NCI-H2107 treated with DMSO at 0.1 percent for 48 hours (cell line): ENCODE results near the gene TRAF2.
"Not testable (repeated sequence)": the region's sequence is repeated elsewhere in the genome, so short reads cannot be mapped to it uniquely, and the experiment has no call there.

ENCODE experiments used
- DNase-seq: peaks from one replicate; lab custom pipeline; 2025; ENCODE audit not compliant: unreplicated experiment; lab: John Stamatoyannopoulos, UW

Gene TRAF2

GRCh38 chr9:136885950-136886578, at the start of gene TRAF2:
Gene TRAF2, plus strand, starts transcription at chr9:136886516. Its CDS starts 12,225 bp downstream, at chr9:136898741.
- DNase-seq = peak; percentile 89

GRCh38 chr9:136837146-136837855, 49.0 kb upstream of the TRAF2 start:
- DNase-seq = no peak

- not testable (repeated sequence) for DNase-seq
Observed at GRCh38 chr9:136837856-136838277, 48.4 kb upstream of the TRAF2 start.

- no peak for DNase-seq
Observed at GRCh38 chr9:136838314-136839228, 47.7 kb upstream of the TRAF2 start.

GRCh38 chr9:136839229-136840139, 46.8 kb upstream of the TRAF2 start:
- no peak for DNase-seq

- no peak for DNase-seq
Observed at GRCh38 chr9:136840140-136840876, 46.0 kb upstream of the TRAF2 start.

- peak; percentile 83 for DNase-seq
Observed at GRCh38 chr9:136840877-136841645, 45.3 kb upstream of the TRAF2 start.

- not testable (repeated sequence) for DNase-seq
Observed at GRCh38 chr9:136841646-136842379, 44.5 kb upstream of the TRAF2 start.

- peak; percentile 20 for DNase-seq
Observed at GRCh38 chr9:136842380-136842948, 43.9 kb upstream of the TRAF2 start, which contains the start of gene AJM1. Gene AJM1, plus strand, starts transcription at chr9:136842478. Its CDS starts 1,937 bp downstream, at chr9:136844415.

GRCh38 chr9:136843159-136843800, 43.0 kb upstream of the TRAF2 start:
- DNase-seq = not testable (repeated sequence)

GRCh38 chr9:136843801-136844740, 42.2 kb upstream of the TRAF2 start:
- not testable (repeated sequence) for DNase-seq

GRCh38 chr9:136844761-136845464, 41.4 kb upstream of the TRAF2 start:
- no peak for DNase-seq

GRCh38 chr9:136845465-136846260, 40.7 kb upstream of the TRAF2 start:
- DNase-seq = no peak

- DNase-seq = no peak
Observed at GRCh38 chr9:136846376-136847087, 39.8 kb upstream of the TRAF2 start.
